ENCODE data around the gene EIF4B. TPM values are rescaled to one million over a fixed set of nuclear protein-coding genes. Genes with fewer than 3 reads are reported as not detected.

Gene EIF4B
- total and polyA plus RNA-seq, 9 of the 15 experiments (the other 6 are each of a cell fraction or from before 2014, with no cell fraction given), result 138 to 669 (median 552) TPM

DNA sequence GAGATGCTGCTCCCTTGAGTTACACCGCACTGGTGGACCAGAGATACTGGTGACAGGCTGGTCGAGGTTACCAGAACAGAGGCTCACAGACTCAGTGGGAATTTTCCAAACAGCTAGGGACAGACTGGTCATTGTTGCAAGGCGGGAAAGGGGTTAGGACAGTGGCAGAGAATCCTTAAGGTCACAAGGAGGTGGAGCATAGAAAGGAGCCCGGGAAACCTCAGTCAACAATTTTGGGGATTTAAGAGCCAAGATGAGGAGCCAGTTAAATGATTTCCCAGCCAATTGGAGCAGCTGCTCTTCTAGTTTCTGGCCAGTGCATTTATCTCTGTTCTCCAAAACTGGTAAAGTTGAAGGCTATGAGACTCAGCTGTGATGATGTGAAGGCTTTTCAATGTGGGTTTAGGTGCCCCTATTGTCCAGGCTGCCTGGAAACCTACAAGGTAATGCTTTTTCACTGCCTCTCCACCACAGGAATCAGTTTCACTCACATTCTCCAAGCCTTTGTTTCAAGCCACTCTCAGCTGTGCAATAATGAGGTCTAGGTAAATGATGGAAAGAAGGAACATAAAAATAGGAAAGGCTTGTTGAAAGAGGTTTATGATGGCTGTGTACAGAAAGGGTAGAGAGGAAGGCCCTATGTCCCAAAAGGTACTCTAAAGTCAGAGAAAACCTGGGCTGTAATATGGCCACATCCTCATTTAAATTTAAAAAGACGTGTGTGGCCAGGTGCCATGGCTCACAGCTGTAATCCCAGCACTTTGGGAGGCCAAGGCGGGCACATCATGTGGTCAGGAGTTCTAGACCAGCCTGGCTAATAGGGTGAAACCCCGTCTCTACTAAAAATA is 36.6 kb downstream of the EIF4B start (continued):
- TF ChIP-seq TGIF2 (CRISPR knock-in tag; IDR thresholded peaks at IDR 0.05) (no peak), ZNF282 (CRISPR knock-in tag; IDR thresholded peaks at IDR 0.05) (no peak), POLR2AphosphoS2 (IDR thresholded peaks at IDR 0.05; ENCODE audit: low read length) (peak; percentile 42), MYNN (IDR thresholded peaks at IDR 0.05) (peak; percentile 59; the same call in 1 of the 2 replicates), MYNN (CRISPR knock-in tag; IDR thresholded peaks at IDR 0.05) (no peak), KDM5B (IDR thresholded peaks at IDR 0.05; ENCODE audit: insufficient replicate concordance, low read depth, low read length) (peak; percentile 38), CEBPG (CRISPR knock-in tag; IDR thresholded peaks at IDR 0.05) (no peak), CEBPG (tag; conservative IDR thresholded peaks at IDR 0.05 in 1 of 2, IDR thresholded peaks at IDR 0.05 in 1 of 2) (no peak), PML (IDR thresholded peaks at IDR 0.05; ENCODE audit: low read length) (peak; percentile 43; the same call in 1 of the 2 replicates)
- TF ChIP-seq, protein P1, sequence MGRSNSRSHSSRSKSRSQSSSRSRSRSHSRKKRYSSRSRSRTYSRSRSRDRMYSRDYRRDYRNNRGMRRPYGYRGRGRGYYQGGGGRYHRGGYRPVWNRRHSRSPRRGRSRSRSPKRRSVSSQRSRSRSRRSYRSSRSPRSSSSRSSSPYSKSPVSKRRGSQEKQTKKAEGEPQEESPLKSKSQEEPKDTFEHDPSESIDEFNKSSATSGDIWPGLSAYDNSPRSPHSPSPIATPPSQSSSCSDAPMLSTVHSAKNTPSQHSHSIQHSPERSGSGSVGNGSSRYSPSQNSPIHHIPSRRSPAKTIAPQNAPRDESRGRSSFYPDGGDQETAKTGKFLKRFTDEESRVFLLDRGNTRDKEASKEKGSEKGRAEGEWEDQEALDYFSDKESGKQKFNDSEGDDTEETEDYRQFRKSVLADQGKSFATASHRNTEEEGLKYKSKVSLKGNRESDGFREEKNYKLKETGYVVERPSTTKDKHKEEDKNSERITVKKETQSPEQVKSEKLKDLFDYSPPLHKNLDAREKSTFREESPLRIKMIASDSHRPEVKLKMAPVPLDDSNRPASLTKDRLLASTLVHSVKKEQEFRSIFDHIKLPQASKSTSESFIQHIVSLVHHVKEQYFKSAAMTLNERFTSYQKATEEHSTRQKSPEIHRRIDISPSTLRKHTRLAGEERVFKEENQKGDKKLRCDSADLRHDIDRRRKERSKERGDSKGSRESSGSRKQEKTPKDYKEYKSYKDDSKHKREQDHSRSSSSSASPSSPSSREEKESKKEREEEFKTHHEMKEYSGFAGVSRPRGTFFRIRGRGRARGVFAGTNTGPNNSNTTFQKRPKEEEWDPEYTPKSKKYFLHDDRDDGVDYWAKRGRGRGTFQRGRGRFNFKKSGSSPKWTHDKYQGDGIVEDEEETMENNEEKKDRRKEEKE (IDR thresholded peaks at IDR 0.05; ENCODE audit: borderline replicate concordance in 1 of 2, control insufficient read depth in 1 of 2, low read depth in 2 of 2, low read length in 1 of 2), result no peak
- TF ChIP-seq, protein P2, sequence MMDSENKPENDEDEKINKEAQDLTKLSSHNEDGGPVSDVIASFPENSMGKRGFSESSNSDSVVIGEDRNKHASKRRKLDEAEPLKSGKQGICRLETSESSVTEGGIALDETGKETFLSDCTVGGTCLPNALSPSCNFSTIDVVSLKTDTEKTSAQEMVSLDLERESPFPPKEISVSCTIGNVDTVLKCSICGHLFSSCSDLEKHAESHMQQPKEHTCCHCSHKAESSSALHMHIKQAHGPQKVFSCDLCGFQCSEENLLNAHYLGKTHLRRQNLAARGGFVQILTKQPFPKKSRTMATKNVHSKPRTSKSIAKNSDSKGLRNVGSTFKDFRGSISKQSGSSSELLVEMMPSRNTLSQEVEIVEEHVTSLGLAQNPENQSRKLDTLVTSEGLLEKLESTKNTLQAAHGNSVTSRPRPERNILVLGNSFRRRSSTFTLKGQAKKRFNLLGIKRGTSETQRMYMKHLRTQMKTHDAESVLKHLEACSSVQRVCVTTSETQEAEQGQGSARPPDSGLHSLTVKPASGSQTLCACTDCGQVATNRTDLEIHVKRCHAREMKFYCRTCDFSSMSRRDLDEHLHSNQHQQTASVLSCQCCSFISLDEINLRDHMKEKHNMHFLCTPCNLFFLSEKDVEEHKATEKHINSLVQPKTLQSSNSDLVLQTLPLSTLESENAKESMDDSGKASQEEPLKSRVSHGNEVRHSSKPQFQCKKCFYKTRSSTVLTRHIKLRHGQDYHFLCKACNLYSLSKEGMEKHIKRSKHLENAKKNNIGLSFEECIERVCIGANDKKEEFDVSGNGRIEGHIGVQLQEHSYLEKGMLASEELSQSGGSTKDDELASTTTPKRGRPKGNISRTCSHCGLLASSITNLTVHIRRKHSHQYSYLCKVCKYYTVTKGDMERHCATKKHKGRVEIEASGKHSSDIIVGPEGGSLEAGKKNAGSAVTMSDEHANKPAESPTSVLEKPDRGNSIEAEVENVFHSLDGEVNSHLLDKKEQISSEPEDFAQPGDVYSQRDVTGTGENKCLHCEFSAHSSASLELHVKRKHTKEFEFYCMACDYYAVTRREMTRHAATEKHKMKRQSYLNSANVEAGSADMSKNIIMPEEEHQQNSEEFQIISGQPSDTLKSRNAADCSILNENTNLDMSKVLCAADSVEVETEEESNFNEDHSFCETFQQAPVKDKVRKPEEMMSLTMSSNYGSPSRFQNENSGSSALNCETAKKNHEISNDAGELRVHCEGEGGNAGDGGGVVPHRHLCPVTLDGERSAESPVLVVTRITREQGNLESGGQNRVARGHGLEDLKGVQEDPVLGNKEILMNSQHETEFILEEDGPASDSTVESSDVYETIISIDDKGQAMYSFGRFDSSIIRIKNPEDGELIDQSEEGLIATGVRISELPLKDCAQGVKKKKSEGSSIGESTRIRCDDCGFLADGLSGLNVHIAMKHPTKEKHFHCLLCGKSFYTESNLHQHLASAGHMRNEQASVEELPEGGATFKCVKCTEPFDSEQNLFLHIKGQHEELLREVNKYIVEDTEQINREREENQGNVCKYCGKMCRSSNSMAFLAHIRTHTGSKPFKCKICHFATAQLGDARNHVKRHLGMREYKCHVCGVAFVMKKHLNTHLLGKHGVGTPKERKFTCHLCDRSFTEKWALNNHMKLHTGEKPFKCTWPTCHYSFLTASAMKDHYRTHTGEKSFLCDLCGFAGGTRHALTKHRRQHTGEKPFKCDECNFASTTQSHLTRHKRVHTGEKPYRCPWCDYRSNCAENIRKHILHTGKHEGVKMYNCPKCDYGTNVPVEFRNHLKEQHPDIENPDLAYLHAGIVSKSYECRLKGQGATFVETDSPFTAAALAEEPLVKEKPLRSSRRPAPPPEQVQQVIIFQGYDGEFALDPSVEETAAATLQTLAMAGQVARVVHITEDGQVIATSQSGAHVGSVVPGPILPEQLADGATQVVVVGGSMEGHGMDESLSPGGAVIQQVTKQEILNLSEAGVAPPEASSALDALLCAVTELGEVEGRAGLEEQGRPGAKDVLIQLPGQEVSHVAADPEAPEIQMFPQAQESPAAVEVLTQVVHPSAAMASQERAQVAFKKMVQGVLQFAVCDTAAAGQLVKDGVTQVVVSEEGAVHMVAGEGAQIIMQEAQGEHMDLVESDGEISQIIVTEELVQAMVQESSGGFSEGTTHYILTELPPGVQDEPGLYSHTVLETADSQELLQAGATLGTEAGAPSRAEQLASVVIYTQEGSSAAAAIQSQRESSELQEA (IDR thresholded peaks at IDR 0.05; ENCODE audit: low read depth), result no peak
